ENCODE results near the gene MEA1.

Gene MEA1

GRCh38 chr6:42969431-42969830 lies 44.3 kb downstream of the MEA1 start:
- DNase-seq, result no peak

GRCh38 chr6:42968783-42969182 lies 45.0 kb downstream of the MEA1 start:
- DNase-seq, result no peak

GRCh38 chr6:42968126-42968701 lies 45.5 kb downstream of the MEA1 start:
- no peak for DNase-seq

- DNase-seq, result no peak
These were observed 46.5 kb downstream of the MEA1 start for GRCh38 chr6:42967228-42967627.

- no peak for DNase-seq
These were observed 47.2 kb downstream of the MEA1 start for GRCh38 chr6:42966571-42966970.

GRCh38 chr6:42963855-42964605 lies 49.7 kb downstream of the MEA1 start:
- DNase-seq, result no peak

GRCh38 chr6:42963179-42963854 lies 50.4 kb downstream of the MEA1 start:
- no peak for DNase-seq

- no peak for DNase-seq
These were observed 51.1 kb downstream of the MEA1 start for GRCh38 chr6:42962502-42963178.

GRCh38 chr6:42962096-42962495 lies 51.6 kb downstream of the MEA1 start:
- DNase-seq, result no peak

All from cortex of kidney (tissue), 1 donor.